Right renal cortex interstitium (tissue), 3 donors: ENCODE data around the gene C2CD3. TPM values are rescaled to one million over a fixed set of nuclear protein-coding genes. Genes with fewer than 3 reads are reported as not detected.
"Not testable (repeated sequence)": the region's sequence is repeated elsewhere in the genome, so short reads cannot be mapped to it uniquely, and the experiment has no call there.

Experiments used
- DNase-seq, 3 donors: peaks; one replicate each; pipeline ENCODE4 v3.0.0-alpha.2; 2013; ENCODE audit warnings: low read depth in 3 of 3, low spot score in 2 of 3
- polyA plus RNA-seq, 3 donors: library from polyadenylated mRNA; unstranded; fragments of 120-200 nt; gene quantifications; one replicate each; pipeline ENCODE4 v1.2.1, GENCODE V29; 2013; ENCODE audit not compliant: insufficient read length in 3 of 3

The C2CD3 gene
- polyA plus RNA-seq, 3 donors: 20.5 to 24.3 (median 21.8) TPM

GRCh38 chr11:74072286-74072685 is 98.5 kb downstream of the C2CD3 start:
- no peak for DNase-seq

GRCh38 chr11:74070723-74071492 is 99.9 kb downstream of the C2CD3 start:
- DNase-seq: peak in 1 of 3 donors; percentile 8

- DNase-seq: no peak
Observed at GRCh38 chr11:74069146-74070046, 101.4 kb downstream of the C2CD3 start.

GRCh38 chr11:74066663-74067062 is 104.1 kb downstream of the C2CD3 start:
- DNase-seq: not testable (repeated sequence)

- DNase-seq: not testable (repeated sequence)
Observed at GRCh38 chr11:74065534-74065933, 105.3 kb downstream of the C2CD3 start.

- not testable (repeated sequence) for DNase-seq
Observed at GRCh38 chr11:74063628-74064027, 107.2 kb downstream of the C2CD3 start.

GRCh38 chr11:74061599-74061998 is 109.2 kb downstream of the C2CD3 start:
- not testable (repeated sequence) for DNase-seq

GRCh38 chr11:74057249-74058151 is 113.3 kb downstream of the C2CD3 start:
- no peak for DNase-seq

- no peak for DNase-seq
Observed at GRCh38 chr11:74055938-74056337, 114.9 kb downstream of the C2CD3 start.

- no peak for DNase-seq
Observed at GRCh38 chr11:74050465-74050864, 120.3 kb downstream of the C2CD3 start.

GRCh38 chr11:74048993-74049392 is 121.8 kb downstream of the C2CD3 start:
- no peak for DNase-seq

GRCh38 chr11:74044538-74044937 is 126.3 kb downstream of the C2CD3 start:
- DNase-seq: no peak

GRCh38 chr11:74043450-74043849 is 127.4 kb downstream of the C2CD3 start:
- DNase-seq: no peak

GRCh38 chr11:74037309-74037708 is 133.5 kb downstream of the C2CD3 start:
- DNase-seq: no peak

- no peak for DNase-seq
Observed at GRCh38 chr11:74035264-74035663, 135.5 kb downstream of the C2CD3 start.

GRCh38 chr11:74033046-74033445 is 137.8 kb downstream of the C2CD3 start:
- no peak for DNase-seq

- no peak for DNase-seq
Observed at GRCh38 chr11:74030723-74031676, 139.8 kb downstream of the C2CD3 start.

- DNase-seq: no peak
Observed at GRCh38 chr11:74025467-74026166, 145.2 kb downstream of the C2CD3 start.
